K562 (cell line): ENCODE results near the gene DHPS.

ENCODE experiments used
- DEAF1 ChIP-seq: fragments of 450-650 bp; formaldehyde crosslinking; IDR thresholded peaks from 2 replicates; pipeline ENCODE4 v1.4.0; 2020; ENCODE audit warnings: mild to moderate bottlenecking, moderate library complexity
- EZH2 ChIP-seq: IDR thresholded peaks from 2 replicates; pipeline ENCODE4 v1.6.1; 2012; ENCODE audit warnings: low read depth, mild to moderate bottlenecking, inconsistent platforms, low read length, borderline replicate concordance
- HDAC2 ChIP-seq: fragments of 450-650 bp; IDR thresholded peaks from 2 replicates; pipeline ENCODE4 v1.6.1; 2016; ENCODE audit warnings: mild to moderate bottlenecking
- LCOR ChIP-seq: sonication (generic); formaldehyde crosslinking; IDR thresholded peaks from 2 replicates; pipeline ENCODE4 v1.8.0; 2022; ENCODE audit warnings: mild to moderate bottlenecking, missing genetic modification reagents
- NFXL1 ChIP-seq: fragments of 450-650 bp; formaldehyde crosslinking; IDR thresholded peaks from 2 replicates; pipeline ENCODE4 v1.4.0; 2021; ENCODE audit warnings: mild to moderate bottlenecking
- REST ChIP-seq, 2 experiments: fragments of 450-650 bp; formaldehyde crosslinking in 1 of 2; IDR thresholded peaks; 2 replicates each; pipeline versions ENCODE4 v1.4.0 to v1.6.1; 2014 to 2020; ENCODE audit warnings: mild to moderate bottlenecking in 2 of 2, borderline replicate concordance in 1 of 2, low read depth in 1 of 2
- SRSF3 ChIP-seq: fragments of 200-400 bp; formaldehyde crosslinking; IDR thresholded peaks from 2 replicates; pipeline ENCODE4 v1.6.1; 2016; ENCODE audit warnings: mild to moderate bottlenecking, low read length, moderate library complexity; ENCODE audit not compliant: insufficient read depth
- STAG1 ChIP-seq: sonication (generic); formaldehyde crosslinking; IDR thresholded peaks from 2 replicates; pipeline ENCODE4 v1.5.0; 2020; ENCODE audit warnings: missing genetic modification reagents, borderline replicate concordance
- TAF1 ChIP-seq: IDR thresholded peaks from 2 replicates; pipeline ENCODE4 v1.6.1; 2011; ENCODE audit warnings: mild to moderate bottlenecking, low read length, moderate library complexity; ENCODE audit not compliant: insufficient read depth, control insufficient read depth, severe bottlenecking; ENCODE audit errors: extremely low read depth
- UBTF ChIP-seq, 2 experiments: IDR thresholded peaks; 2 replicates each; pipeline ENCODE4 v1.6.1; 2012; ENCODE audit warnings: improper control_type of control experiment in 2 of 2, low read depth in 2 of 2, low read length in 2 of 2, borderline replicate concordance in 1 of 2
- ZNF3 ChIP-seq: fragments of 250-450 bp; sonication (Bioruptor Pico); IDR thresholded peaks from 2 replicates; pipeline ENCODE4 v1.5.0; 2021; ENCODE audit warnings: mild to moderate bottlenecking, moderate library complexity

- TF ChIP-seq SRSF3 (no peak), REST (IDR thresholded peaks at IDR 0.05; ENCODE audit: borderline replicate concordance) (no peak), REST (CRISPR knock-in tag; IDR thresholded peaks at IDR 0.05; ENCODE audit: low read depth) (no peak), HDAC2 (no peak), DEAF1 (CRISPR knock-in tag) (no peak), NFXL1 (CRISPR knock-in tag) (no peak), STAG1 (CRISPR knock-in tag) (no peak), EZH2 (no peak), TAF1 (no peak), UBTF (IDR thresholded peaks at IDR 0.05; ENCODE audit: borderline replicate concordance in 1 of 2, low read depth in 2 of 2, low read length in 2 of 2) (no peak), ZNF3 (CRISPR knock-in tag) (no peak), LCOR (no peak)
These were observed 40.2 kb upstream of the DHPS start for GRCh38 chr19:12721656-12722565.
